Measurements from ENCODE around the gene FBN2. TPM values are rescaled to one million over a fixed set of nuclear protein-coding genes. Genes with fewer than 3 reads are reported as not detected.

Gene FBN2
- total RNA-seq, 2 experiments from 2014 or later, result not detected

- H3K27ac Mint-ChIP-seq, result no peak overlapping the region
- no peak for DNase-seq
- H3K36me3 Mint-ChIP-seq, result no peaks in the 10 kb centered on the region
- H3K4me3 Mint-ChIP-seq, result no peak overlapping the region
- peaks cover 2% of the 10 kb centered on the region for H3K9me3 Mint-ChIP-seq
- H3K4me1 Mint-ChIP-seq, result no peaks in the 10 kb centered on the region
- H3K27me3 Mint-ChIP-seq, result peaks cover 20% of the 10 kb centered on the region
Observed at GRCh38 chr5:128237546-128237945, 300.5 kb downstream of the FBN2 start.

- DNase-seq, result no peak
- Mint-ChIP-seq H3K27ac (no peak overlapping the region), H3K4me3 (no peak overlapping the region), H3K9me3 (peaks cover 2% of the 10 kb centered on the region), H3K36me3 (no peaks in the 10 kb centered on the region), H3K4me1 (no peaks in the 10 kb centered on the region), H3K27me3 (peaks cover 20% of the 10 kb centered on the region)
Observed at GRCh38 chr5:128237000-128237399, 301.0 kb downstream of the FBN2 start.

GRCh38 chr5:128236334-128236733 lies 301.7 kb downstream of the FBN2 start:
- H3K4me3 Mint-ChIP-seq, result no peak overlapping the region
- no peak overlapping the region for H3K27ac Mint-ChIP-seq
- H3K27me3 Mint-ChIP-seq, result peaks cover 20% of the 10 kb centered on the region
- no peaks in the 10 kb centered on the region for H3K36me3 Mint-ChIP-seq
- H3K9me3 Mint-ChIP-seq, result peaks cover 2% of the 10 kb centered on the region
- no peaks in the 10 kb centered on the region for H3K4me1 Mint-ChIP-seq
- no peak for DNase-seq

- no peak overlapping the region for H3K4me3 Mint-ChIP-seq
- H3K27me3 Mint-ChIP-seq, result peaks cover 20% of the 10 kb centered on the region
- no peaks in the 10 kb centered on the region for H3K4me1 Mint-ChIP-seq
- no peaks in the 10 kb centered on the region for H3K36me3 Mint-ChIP-seq
- no peak overlapping the region for H3K27ac Mint-ChIP-seq
- DNase-seq, result no peak
- peaks cover 2% of the 10 kb centered on the region for H3K9me3 Mint-ChIP-seq
Observed at GRCh38 chr5:128234928-128235641, 303.0 kb downstream of the FBN2 start.

- no peaks in the 10 kb centered on the region for H3K27me3 Mint-ChIP-seq
- H3K27ac Mint-ChIP-seq, result no peak overlapping the region
- no peaks in the 10 kb centered on the region for H3K9me3 Mint-ChIP-seq
- H3K4me3 Mint-ChIP-seq, result no peak overlapping the region
- H3K36me3 Mint-ChIP-seq, result no peaks in the 10 kb centered on the region
- no peaks in the 10 kb centered on the region for H3K4me1 Mint-ChIP-seq
- no peak for DNase-seq
Observed at GRCh38 chr5:128228521-128228920, 309.5 kb downstream of the FBN2 start.

GRCh38 chr5:128228008-128228407 lies 310.0 kb downstream of the FBN2 start:
- H3K36me3 Mint-ChIP-seq, result no peaks in the 10 kb centered on the region

GRCh38 chr5:128225245-128226030 lies 312.6 kb downstream of the FBN2 start:
- no peaks in the 10 kb centered on the region for H3K4me1 Mint-ChIP-seq
- H3K27me3 Mint-ChIP-seq, result no peaks in the 10 kb centered on the region
- H3K27ac Mint-ChIP-seq, result no peak overlapping the region
- no peak overlapping the region for H3K4me3 Mint-ChIP-seq
- H3K36me3 Mint-ChIP-seq, result no peaks in the 10 kb centered on the region
- no peaks in the 10 kb centered on the region for H3K9me3 Mint-ChIP-seq
- no peak for DNase-seq

More at GRCh38 chr5:128228008-128228407, 310.0 kb downstream of the FBN2 start:
- Mint-ChIP-seq H3K4me1 (no peaks in the 10 kb centered on the region), H3K27ac (no peak overlapping the region), H3K9me3 (no peaks in the 10 kb centered on the region), H3K4me3 (no peak overlapping the region), H3K27me3 (no peaks in the 10 kb centered on the region)
- DNase-seq, result no peak

GRCh38 chr5:128224336-128224735 lies 313.7 kb downstream of the FBN2 start:
- no peaks in the 10 kb centered on the region for H3K9me3 Mint-ChIP-seq
- no peak for DNase-seq
- no peak overlapping the region for H3K4me3 Mint-ChIP-seq
- no peaks in the 10 kb centered on the region for H3K4me1 Mint-ChIP-seq
- H3K27ac Mint-ChIP-seq, result no peak overlapping the region
- H3K27me3 Mint-ChIP-seq, result no peaks in the 10 kb centered on the region
- no peaks in the 10 kb centered on the region for H3K36me3 Mint-ChIP-seq

GRCh38 chr5:128220841-128221240 lies 317.2 kb downstream of the FBN2 start:
- H3K4me3 Mint-ChIP-seq, result no peak overlapping the region
- no peaks in the 10 kb centered on the region for H3K27me3 Mint-ChIP-seq

GRCh38 chr5:128216860-128217531 lies 321.0 kb downstream of the FBN2 start:
- no peaks in the 10 kb centered on the region for H3K36me3 Mint-ChIP-seq
- peaks cover 3% of the 10 kb centered on the region for H3K27me3 Mint-ChIP-seq
- no peak overlapping the region for H3K27ac Mint-ChIP-seq
- H3K9me3 Mint-ChIP-seq, result no peaks in the 10 kb centered on the region
- no peak for DNase-seq
- H3K4me3 Mint-ChIP-seq, result no peak overlapping the region
- H3K4me1 Mint-ChIP-seq, result peaks cover 2% of the 10 kb centered on the region

More at GRCh38 chr5:128220841-128221240, 317.2 kb downstream of the FBN2 start:
- H3K27ac Mint-ChIP-seq, result no peak overlapping the region
- no peaks in the 10 kb centered on the region for H3K9me3 Mint-ChIP-seq
- no peak for DNase-seq
- H3K4me1 Mint-ChIP-seq, result no peaks in the 10 kb centered on the region
- no peaks in the 10 kb centered on the region for H3K36me3 Mint-ChIP-seq

- Mint-ChIP-seq H3K9me3 (no peaks in the 10 kb centered on the region), H3K36me3 (no peaks in the 10 kb centered on the region), H3K27me3 (peaks cover 3% of the 10 kb centered on the region), H3K27ac (no peak overlapping the region), H3K4me3 (no peak overlapping the region), H3K4me1 (peaks cover 2% of the 10 kb centered on the region)
- DNase-seq, result no peak
Observed at GRCh38 chr5:128216285-128216684, 321.8 kb downstream of the FBN2 start.

- H3K9me3 Mint-ChIP-seq, result no peaks in the 10 kb centered on the region
- peaks cover 2% of the 10 kb centered on the region for H3K4me1 Mint-ChIP-seq
- H3K4me3 Mint-ChIP-seq, result no peak overlapping the region
- peaks cover 3% of the 10 kb centered on the region for H3K27me3 Mint-ChIP-seq
- DNase-seq, result no peak
- no peak overlapping the region for H3K27ac Mint-ChIP-seq
- no peaks in the 10 kb centered on the region for H3K36me3 Mint-ChIP-seq
Observed at GRCh38 chr5:128213833-128214232, 324.2 kb downstream of the FBN2 start.

GRCh38 chr5:128213340-128213739 lies 324.7 kb downstream of the FBN2 start:
- Mint-ChIP-seq H3K36me3 (no peaks in the 10 kb centered on the region), H3K4me3 (no peak overlapping the region), H3K9me3 (no peaks in the 10 kb centered on the region), H3K27me3 (peaks cover 3% of the 10 kb centered on the region), H3K4me1 (peaks cover 2% of the 10 kb centered on the region), H3K27ac (no peak overlapping the region)
- DNase-seq, result peak; percentile 20

- Mint-ChIP-seq H3K4me3 (no peak overlapping the region), H3K4me1 (peaks cover 2% of the 10 kb centered on the region), H3K27me3 (peaks cover 3% of the 10 kb centered on the region), H3K27ac (no peak overlapping the region), H3K9me3 (no peaks in the 10 kb centered on the region), H3K36me3 (no peaks in the 10 kb centered on the region)
- DNase-seq, result no peak
Observed at GRCh38 chr5:128212191-128212806, 325.7 kb downstream of the FBN2 start.

- Mint-ChIP-seq H3K9me3 (no peaks in the 10 kb centered on the region), H3K4me3 (no peak overlapping the region), H3K27ac (no peak overlapping the region), H3K4me1 (peaks cover 1% of the 10 kb centered on the region), H3K36me3 (no peaks in the 10 kb centered on the region), H3K27me3 (peaks cover 5% of the 10 kb centered on the region)
- DNase-seq, result no peak
Observed at GRCh38 chr5:128208436-128208835, 329.6 kb downstream of the FBN2 start.

All from activated naive CD8-positive, alpha-beta T cell treated with anti-CD3 and anti-CD28 coated beads for 36 hours (primary cell).